Choroid plexus epithelial cell (primary cell): ENCODE results near the gene KRT40.

Experiments
- DNase-seq: peaks from one replicate; pipeline ENCODE4 v3.0.0-alpha.2; 2010; ENCODE audit warnings: low read depth
- H3K4me3 ChIP-seq: 2 replicates; pipeline ENCODE4 v1.5.1; 2011; ENCODE audit warnings: low read depth, mild to moderate bottlenecking, control low read depth, low read length, moderate library complexity
- TF ChIP-seq, protein P1 (sequence below): conservative IDR thresholded peaks from 2 replicates; pipeline ENCODE4 v1.5.1; 2011; ENCODE audit warnings: low read depth, mild to moderate bottlenecking, control low read depth, inconsistent platforms, low read length, moderate library complexity

KRT40 gene

GRCh38 chr17:40947929-40948328 lies 36.2 kb downstream of the KRT40 start:
- no peak for DNase-seq
- H3K4me3 ChIP-seq, result no peak overlapping the region
- TF ChIP-seq, protein P1, sequence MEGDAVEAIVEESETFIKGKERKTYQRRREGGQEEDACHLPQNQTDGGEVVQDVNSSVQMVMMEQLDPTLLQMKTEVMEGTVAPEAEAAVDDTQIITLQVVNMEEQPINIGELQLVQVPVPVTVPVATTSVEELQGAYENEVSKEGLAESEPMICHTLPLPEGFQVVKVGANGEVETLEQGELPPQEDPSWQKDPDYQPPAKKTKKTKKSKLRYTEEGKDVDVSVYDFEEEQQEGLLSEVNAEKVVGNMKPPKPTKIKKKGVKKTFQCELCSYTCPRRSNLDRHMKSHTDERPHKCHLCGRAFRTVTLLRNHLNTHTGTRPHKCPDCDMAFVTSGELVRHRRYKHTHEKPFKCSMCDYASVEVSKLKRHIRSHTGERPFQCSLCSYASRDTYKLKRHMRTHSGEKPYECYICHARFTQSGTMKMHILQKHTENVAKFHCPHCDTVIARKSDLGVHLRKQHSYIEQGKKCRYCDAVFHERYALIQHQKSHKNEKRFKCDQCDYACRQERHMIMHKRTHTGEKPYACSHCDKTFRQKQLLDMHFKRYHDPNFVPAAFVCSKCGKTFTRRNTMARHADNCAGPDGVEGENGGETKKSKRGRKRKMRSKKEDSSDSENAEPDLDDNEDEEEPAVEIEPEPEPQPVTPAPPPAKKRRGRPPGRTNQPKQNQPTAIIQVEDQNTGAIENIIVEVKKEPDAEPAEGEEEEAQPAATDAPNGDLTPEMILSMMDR, result no peak

DNA sequence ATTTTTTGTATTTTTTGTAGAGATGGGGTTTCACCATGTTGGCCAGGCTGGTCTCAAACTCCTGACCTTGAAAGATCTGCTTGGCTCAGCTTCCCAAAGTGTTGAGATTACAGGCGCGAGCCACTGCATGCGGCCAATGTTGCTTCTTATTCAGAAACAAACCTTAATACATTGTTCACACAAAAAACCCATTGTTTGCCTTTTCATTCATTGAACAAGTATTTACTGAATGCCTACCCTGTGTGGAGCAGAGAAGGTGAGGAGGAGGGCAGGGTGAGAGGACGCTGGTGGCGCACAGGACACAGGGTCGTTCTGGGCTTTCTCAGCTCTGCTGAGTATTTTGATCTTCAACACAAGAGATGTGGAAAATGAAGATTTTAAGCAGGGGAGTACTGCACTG lies 38.7 kb downstream of the KRT40 start:
- TF ChIP-seq, protein P1, result no peak
- no peak overlapping the region for H3K4me3 ChIP-seq

GRCh38 chr17:40944531-40944930 lies 39.6 kb downstream of the KRT40 start:
- DNase-seq, result no peak
- TF ChIP-seq, protein P1, result no peak

More for the DNA sequence above, 38.7 kb downstream of the KRT40 start:
- DNase-seq, result no peak

DNA sequence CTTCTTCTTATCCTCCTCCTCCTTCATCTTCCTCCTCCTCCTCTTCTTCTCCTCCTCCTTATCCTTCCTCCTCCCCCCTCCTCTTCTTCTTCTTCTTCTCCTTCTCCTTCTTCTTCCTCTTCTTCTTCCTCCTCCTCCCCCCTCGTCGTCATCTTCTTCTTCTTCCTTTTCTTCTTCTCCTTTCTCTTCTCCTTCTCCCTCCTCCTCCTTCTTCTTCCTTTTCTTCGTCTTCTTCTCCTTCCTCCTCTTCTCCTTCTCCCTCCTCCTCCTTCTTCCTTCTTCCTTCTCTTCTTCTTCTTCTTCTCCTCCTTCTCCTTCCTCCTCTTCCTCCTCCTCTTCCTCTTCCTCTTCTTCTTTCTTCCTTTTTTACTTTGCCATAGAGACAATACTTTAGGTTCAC lies 41.6 kb downstream of the KRT40 start:
- DNase-seq, result no peak
- no peak overlapping the region for H3K4me3 ChIP-seq
- TF ChIP-seq, protein P1, result no peak

More at GRCh38 chr17:40944531-40944930, 39.6 kb downstream of the KRT40 start:
- H3K4me3 ChIP-seq, result no peak overlapping the region

GRCh38 chr17:40940266-40940665 lies 43.9 kb downstream of the KRT40 start:
- TF ChIP-seq, protein P1, result no peak
- H3K4me3 ChIP-seq, result no peak overlapping the region
- DNase-seq, result no peak

GRCh38 chr17:40938981-40939380 lies 45.1 kb downstream of the KRT40 start:
- TF ChIP-seq, protein P1, result no peak
- DNase-seq, result no peak
- no peak overlapping the region for H3K4me3 ChIP-seq

- no peak for DNase-seq
- TF ChIP-seq, protein P1, result no peak
- no peak within 1 kb of the TSS for H3K4me3 ChIP-seq
These were observed 46.7 kb downstream of the KRT40 start, which contains the start of gene KRT23 for GRCh38 chr17:40937384-40937819. Gene KRT23 (minus strand): TSS chr17:40937646. CDS start chr17:40936603, 1,043 bp downstream.
